Measurements from ENCODE around the gene METTL4.

Gene METTL4

DNA sequence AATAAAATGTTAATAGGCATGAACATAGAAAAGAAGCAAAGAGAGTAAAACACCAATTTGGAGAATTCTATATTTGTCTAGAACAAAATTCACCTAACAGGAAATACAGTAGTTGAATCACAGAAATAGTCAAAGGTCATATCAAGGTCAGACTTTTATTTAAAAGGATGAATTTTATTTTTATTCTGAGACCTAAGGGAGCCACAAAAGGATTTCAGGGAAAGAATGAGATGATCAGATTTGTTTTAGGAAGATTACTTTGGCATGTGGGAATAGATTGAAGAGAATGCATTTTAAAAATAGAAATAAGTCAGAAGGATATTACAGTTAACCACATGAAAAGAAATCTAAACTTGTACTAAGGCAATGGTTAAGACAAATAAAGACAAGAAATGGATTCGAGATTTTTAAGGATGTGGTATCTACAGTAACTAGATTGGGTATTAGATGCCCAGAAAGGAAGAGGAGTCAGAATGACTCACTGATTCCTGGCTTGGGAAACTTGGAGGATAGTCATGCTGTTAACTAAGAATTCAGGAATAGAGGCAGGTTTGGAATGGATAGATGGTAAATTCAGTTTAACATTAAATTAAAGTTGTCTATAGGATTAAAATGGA is 56.0 kb downstream of the METTL4 start:
- peak; percentile 95 for DNase-seq

GRCh38 chr18:2513616-2514015 is 57.7 kb downstream of the METTL4 start:
- DNase-seq = no peak

DNA sequence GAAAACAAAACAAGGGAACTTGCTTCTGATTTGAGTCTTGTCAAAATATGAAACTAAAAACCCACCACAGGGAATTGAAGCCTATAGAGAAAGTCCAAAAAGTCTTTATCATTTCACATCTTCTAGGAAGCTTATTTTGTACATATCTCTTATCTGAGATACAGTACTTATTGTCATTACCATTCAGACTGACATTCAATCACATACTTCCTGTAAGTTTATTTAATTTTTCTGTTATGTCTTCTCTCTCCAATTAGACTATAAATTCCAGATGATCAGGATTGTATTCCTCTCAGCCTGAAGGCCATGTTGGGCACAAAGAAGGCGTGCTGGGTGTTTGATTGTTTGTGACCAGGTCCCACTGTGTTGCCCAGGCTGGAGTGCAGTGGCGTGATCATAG is 59.2 kb downstream of the METTL4 start:
- DNase-seq = no peak

DNA sequence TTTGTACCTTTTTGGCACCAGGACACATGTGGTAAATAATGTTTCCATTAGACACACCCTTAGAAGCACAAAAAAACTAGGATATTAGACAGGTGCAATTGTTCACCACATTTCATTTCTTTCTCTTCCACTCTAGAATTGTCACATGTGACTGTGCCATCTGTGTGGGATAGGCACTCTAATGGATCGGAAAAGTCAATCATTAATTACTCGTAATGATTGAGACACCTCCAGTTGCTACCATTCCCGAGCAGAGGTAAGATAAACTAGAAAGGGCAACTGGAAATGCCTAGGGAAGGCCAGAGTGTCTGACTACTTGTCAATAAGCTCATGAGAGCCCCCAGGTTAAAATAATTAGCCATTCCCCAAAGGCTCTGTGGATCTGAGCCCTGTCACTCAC is 59.9 kb downstream of the METTL4 start:
- DNase-seq = no peak

- no peak for DNase-seq
Observed at GRCh38 chr18:2510416-2510815, 60.9 kb downstream of the METTL4 start.

DNA sequence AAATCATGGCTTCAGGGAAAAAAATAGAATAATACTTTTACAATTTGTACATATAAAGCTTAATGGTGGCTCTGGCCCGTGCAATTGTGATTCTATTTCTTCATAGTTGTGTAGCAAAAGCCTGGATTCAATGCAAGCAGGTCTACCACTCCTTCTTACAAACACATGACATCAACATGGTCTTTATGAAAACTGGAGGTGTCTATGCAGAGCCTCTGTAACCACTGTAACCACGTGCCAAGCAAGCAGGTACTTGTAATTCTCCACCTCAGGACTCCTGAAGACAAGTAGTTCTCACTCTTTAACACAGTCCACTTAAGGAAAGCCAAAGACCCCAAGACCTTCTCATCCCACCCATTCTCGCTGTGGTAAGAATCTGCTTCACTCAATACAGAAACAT is 62.6 kb downstream of the METTL4 start:
- DNase-seq = no peak

DNA sequence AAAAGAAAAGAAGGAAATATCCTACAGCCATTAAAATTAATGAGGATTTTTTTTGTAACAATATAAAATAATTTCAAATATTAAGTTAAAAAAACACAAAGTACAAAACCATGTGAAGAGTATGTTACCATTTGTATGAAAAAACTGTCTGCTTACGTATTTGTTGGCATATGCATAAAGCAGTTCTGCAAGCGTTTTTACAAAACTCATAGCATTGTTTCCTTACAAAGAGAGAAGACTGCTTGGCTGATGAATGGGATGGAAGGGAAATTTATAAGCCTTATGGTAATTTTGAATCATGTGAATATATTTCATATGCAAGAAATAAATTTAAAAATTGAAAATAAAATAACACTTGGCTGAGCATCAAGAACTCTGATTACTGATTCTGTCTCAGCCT is 63.1 kb downstream of the METTL4 start:
- DNase-seq = no peak

- no peak for DNase-seq
Observed at GRCh38 chr18:2504642-2505041, 66.7 kb downstream of the METTL4 start.

DNA sequence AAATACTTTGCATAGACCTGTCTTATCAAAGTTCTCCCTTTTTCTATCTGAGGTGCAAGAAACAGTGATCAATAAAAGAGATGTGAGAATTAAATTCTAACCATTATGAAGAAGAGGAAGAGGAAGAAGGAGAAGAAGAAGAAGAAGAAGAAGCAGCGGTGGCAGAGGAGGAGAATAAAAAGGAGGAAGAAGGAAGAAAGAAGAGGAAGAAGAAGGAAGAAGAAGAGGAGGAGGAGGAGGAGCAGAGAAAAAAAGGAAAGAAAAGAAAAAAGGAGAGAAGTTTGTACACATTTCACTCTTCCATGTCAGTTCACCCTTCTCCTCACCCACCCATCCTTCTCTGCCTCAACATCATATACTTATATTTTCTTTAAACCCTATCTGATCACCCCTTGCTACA is 68.4 kb downstream of the METTL4 start:
- no peak for DNase-seq

GRCh38 chr18:2502394-2502793 is 68.9 kb downstream of the METTL4 start:
- no peak for DNase-seq

- DNase-seq = no peak
Observed at GRCh38 chr18:2497797-2498196, 73.5 kb downstream of the METTL4 start.

- DNase-seq = no peak
Observed at GRCh38 chr18:2495381-2495780, 75.9 kb downstream of the METTL4 start.

DNA sequence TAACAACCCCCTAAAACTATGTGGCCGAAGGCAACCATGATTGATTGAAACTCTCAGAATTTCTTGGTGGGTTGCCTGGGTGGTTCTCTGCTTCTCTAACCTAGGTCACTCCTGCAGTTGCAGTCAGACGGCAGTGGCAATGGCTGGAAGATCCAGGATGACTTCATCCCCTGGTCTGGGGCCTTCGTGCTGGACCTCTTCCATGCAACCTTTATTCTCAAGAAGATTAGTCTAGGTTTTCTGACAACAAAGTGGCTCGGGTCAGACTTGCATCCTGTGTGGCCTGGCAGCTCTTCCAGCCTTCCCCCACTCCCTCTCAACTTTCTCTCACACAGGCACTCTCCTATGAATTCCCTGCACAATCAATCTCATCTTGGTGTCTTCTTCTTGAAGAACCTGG is 76.4 kb downstream of the METTL4 start:
- peak; percentile 33 for DNase-seq
